ENCODE measurements around the gene RANGAP1. TPM values are rescaled to one million over a fixed set of nuclear protein-coding genes. Genes with fewer than 3 reads are reported as not detected.
A peak's percentile ranks its signal among the peaks of the same experiment; 100 is the strongest.

The RANGAP1 gene
- total and polyA plus RNA-seq, 2 donors, result 15.0 to 41.8 TPM

DNA sequence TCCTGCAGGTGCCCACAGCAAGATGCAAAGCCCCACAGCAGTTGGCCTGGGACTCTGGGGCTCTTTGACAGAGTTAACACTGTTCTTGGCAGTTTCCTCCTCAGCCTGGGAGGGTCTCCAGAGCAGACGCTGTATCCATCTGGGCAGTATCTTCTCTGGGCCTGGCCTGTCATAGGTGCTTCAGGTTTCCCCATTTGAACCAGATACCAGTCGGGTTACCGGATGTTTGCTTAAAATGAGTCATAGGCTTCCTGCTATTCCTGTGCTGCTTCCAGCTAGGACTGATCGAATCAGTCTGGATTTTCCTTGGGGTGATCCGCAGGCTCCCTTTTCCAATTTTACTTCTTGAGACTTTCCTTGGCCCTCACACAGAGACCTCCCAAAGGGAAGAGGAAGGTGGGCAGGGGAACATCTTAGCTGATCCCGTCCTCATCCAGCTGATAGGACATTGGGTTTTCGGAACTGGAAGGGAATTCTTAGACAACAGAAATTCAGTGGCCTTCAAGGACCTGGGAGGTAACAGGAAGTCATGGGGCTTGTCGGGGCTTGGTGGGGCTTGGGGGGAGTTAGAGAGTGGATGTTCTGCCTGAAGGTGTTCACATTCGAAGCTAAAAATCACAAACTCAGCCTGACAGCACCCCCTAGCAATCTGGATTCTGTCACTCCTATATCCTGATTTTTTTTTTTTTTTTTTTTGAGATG, 2.4 kb upstream of the RANGAP1 start:
- no peak for DNase-seq (ENCODE audit: extremely low spot score)
- H3K36me3 ChIP-seq (ENCODE audit: insufficient read depth), result no peaks in the 10 kb centered on the region
- 57% methylated on average over 9 of the region's 9 CpGs for whole genome bisulfite sequencing
- H3K4me3 ChIP-seq (ENCODE audit: low read depth, low read length), result no peak overlapping the region
- peak overlapping the region; percentile 64 for H3K27ac ChIP-seq (ENCODE audit: low read depth)
- H3K4me1 ChIP-seq (ENCODE audit: insufficient read depth), result no peaks in the 10 kb centered on the region

DNA sequence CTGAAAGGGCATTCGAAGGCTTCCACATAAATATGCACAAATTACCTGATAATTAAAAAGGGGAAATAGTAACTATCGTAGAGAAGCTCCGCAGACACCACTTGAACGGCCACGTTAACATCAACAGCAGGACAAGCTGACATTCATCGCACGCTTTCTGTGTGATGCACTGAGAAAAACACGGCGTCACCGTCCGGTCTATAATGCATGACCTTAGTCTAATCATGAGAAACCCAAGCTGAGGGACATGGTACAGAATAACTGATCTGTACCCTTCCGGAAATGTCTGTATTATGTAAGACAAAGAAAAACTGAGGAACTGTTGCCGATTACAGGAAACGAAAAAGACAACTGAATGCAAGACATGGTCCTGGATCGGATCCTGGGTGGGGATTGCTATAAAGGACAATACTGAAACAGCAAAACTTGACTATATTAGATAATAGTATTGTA, 678 bp upstream of the RANGAP1 start:
- Histone ChIP-seq H3K4me3 (ENCODE audit: low read depth, low read length) (peak overlapping the region; percentile 32), H3K27ac (ENCODE audit: low read depth) (no peak overlapping the region), H3K4me1 (ENCODE audit: insufficient read depth) (no peaks in the 10 kb centered on the region), H3K36me3 (ENCODE audit: insufficient read depth) (no peaks in the 10 kb centered on the region)
- 2% methylated on average over 15 of the region's 15 CpGs for WGBS
- DNase-seq (ENCODE audit: extremely low spot score), result no peak

DNA sequence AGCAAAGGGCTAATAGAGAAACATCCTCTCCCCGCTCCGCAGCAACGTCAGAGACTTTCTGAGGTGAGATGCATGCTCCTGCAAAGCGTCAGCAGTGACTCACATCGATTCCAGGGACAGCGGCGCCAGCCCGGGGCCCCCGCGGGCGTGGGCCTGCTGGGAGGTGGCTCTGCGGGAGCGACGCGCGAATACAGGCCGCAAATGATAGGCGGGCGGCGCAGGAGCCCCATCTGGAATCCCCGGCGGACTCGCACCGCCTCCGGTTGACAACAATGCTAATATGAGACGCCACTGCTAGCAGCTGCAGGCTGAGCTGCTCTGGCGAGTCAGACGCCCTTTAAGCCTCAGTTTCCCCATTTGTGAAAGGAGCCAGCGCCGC, 557 bp downstream of the RANGAP1 start:
- peak overlapping the region; percentile 75 for H3K27ac ChIP-seq (ENCODE audit: low read depth)
- H3K4me3 ChIP-seq (ENCODE audit: low read depth, low read length), result peak overlapping the region; percentile 78
- WGBS, result under 1% methylated on average over 30 of the region's 30 CpGs
- H3K4me1 ChIP-seq (ENCODE audit: insufficient read depth), result no peaks in the 10 kb centered on the region
- H3K36me3 ChIP-seq (ENCODE audit: insufficient read depth), result no peaks in the 10 kb centered on the region
- DNase-seq (ENCODE audit: extremely low spot score), result no peak

GRCh38 chr22:41284465-41284864, 1.5 kb downstream of the RANGAP1 start:
- WGBS, result 90% methylated on average over 10 of the region's 10 CpGs

GRCh38 chr22:41280854-41281253, 5.1 kb downstream of the RANGAP1 start:
- WGBS, result 90% methylated on average over 2 of the region's 2 CpGs
- Histone ChIP-seq H3K36me3 (ENCODE audit: insufficient read depth) (peaks cover 3% of the 10 kb centered on the region), H3K4me3 (ENCODE audit: low read depth, low read length) (no peak overlapping the region), H3K27ac (ENCODE audit: low read depth) (no peak overlapping the region), H3K4me1 (ENCODE audit: insufficient read depth) (no peaks in the 10 kb centered on the region)
- no peak for DNase-seq (ENCODE audit: extremely low spot score)

More at GRCh38 chr22:41284465-41284864, 1.5 kb downstream of the RANGAP1 start:
- H3K4me1 ChIP-seq (ENCODE audit: insufficient read depth), result no peaks in the 10 kb centered on the region
- no peak for DNase-seq (ENCODE audit: extremely low spot score)
- no peaks in the 10 kb centered on the region for H3K36me3 ChIP-seq (ENCODE audit: insufficient read depth)
- H3K4me3 ChIP-seq (ENCODE audit: low read depth, low read length), result no peak overlapping the region
- no peak overlapping the region for H3K27ac ChIP-seq (ENCODE audit: low read depth)

DNA sequence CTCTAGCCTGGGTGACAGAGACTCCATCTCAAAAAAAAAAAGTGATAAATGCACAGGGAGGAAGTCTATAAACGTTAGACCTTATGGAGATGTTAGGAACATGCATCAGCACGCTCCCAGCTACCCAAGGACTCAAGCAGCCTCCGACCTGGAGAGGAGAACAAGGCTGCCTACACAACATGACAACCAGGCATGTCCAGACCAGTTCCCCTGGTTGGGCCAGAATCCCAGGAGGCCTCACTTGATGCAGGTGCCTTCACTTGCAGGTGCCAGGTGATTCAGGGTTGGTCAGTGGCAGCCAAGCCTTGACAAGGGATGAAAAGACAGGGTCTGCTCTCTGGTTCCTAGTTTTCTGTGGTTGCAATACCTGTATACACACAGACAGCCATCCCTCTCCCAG, 5.9 kb downstream of the RANGAP1 start:
- no peak overlapping the region for H3K4me3 ChIP-seq (ENCODE audit: low read depth, low read length)
- DNase-seq (ENCODE audit: extremely low spot score), result peak; percentile 69
- WGBS, result 78% methylated on average over 3 of the region's 3 CpGs
- no peaks in the 10 kb centered on the region for H3K4me1 ChIP-seq (ENCODE audit: insufficient read depth)
- peaks cover 3% of the 10 kb centered on the region for H3K36me3 ChIP-seq (ENCODE audit: insufficient read depth)
- H3K27ac ChIP-seq (ENCODE audit: low read depth), result no peak overlapping the region

GRCh38 chr22:41274856-41275255, 11.1 kb downstream of the RANGAP1 start:
- no peak for DNase-seq (ENCODE audit: extremely low spot score)
- no peak overlapping the region for H3K27ac ChIP-seq (ENCODE audit: low read depth)
- H3K4me1 ChIP-seq (ENCODE audit: insufficient read depth), result no peaks in the 10 kb centered on the region
- no peak overlapping the region for H3K4me3 ChIP-seq (ENCODE audit: low read depth, low read length)
- peaks cover 14% of the 10 kb centered on the region for H3K36me3 ChIP-seq (ENCODE audit: insufficient read depth)
- 89% methylated on average over 4 of the region's 4 CpGs for WGBS

DNA sequence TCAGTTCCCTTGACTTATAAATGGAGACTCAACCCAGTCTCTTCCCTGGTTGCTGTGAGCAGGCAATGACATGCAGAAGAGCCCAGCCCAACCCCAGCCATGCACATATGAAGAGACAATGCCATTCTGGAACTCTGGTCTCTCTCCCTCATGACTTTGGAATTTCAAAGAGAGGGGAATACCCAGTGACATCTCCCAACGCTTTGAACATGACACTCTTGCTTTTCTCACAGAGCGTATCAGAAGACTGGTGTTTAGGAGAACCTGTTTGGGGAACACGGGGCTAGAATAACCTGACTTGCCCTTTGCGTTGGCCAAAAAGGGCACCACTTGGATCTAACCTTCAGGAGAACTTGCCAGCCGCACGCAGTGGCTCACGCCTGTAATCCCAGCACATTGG, 12.9 kb downstream of the RANGAP1 start:
- Histone ChIP-seq H3K27ac (ENCODE audit: low read depth) (no peak overlapping the region), H3K4me1 (ENCODE audit: insufficient read depth) (no peaks in the 10 kb centered on the region), H3K36me3 (ENCODE audit: insufficient read depth) (peaks cover 14% of the 10 kb centered on the region), H3K4me3 (ENCODE audit: low read depth, low read length) (no peak overlapping the region)
- WGBS, result 97% methylated on average over 7 of the region's 7 CpGs
- DNase-seq (ENCODE audit: extremely low spot score), result no peak

- Histone ChIP-seq H3K36me3 (ENCODE audit: insufficient read depth) (peaks cover 12% of the 10 kb centered on the region), H3K4me1 (ENCODE audit: insufficient read depth) (no peaks in the 10 kb centered on the region), H3K4me3 (ENCODE audit: low read depth, low read length) (no peak overlapping the region), H3K27ac (ENCODE audit: low read depth) (no peak overlapping the region)
- no peak for DNase-seq (ENCODE audit: extremely low spot score)
- 93% methylated on average over 9 of the region's 9 CpGs for WGBS
Measured at GRCh38 chr22:41271787-41272186, 14.2 kb downstream of the RANGAP1 start.

- Histone ChIP-seq H3K4me1 (ENCODE audit: insufficient read depth) (no peaks in the 10 kb centered on the region), H3K27ac (ENCODE audit: low read depth) (no peak overlapping the region), H3K36me3 (ENCODE audit: insufficient read depth) (peaks cover 13% of the 10 kb centered on the region), H3K4me3 (ENCODE audit: low read depth, low read length) (no peak overlapping the region)
- WGBS, result 98% methylated on average over 16 of the region's 16 CpGs
- DNase-seq (ENCODE audit: extremely low spot score), result no peak
Measured at GRCh38 chr22:41267958-41268357, 18.0 kb downstream of the RANGAP1 start.

- Histone ChIP-seq H3K27ac (ENCODE audit: low read depth) (no peak overlapping the region), H3K4me3 (ENCODE audit: low read depth, low read length) (no peak overlapping the region), H3K36me3 (ENCODE audit: insufficient read depth) (peaks cover 14% of the 10 kb centered on the region), H3K4me1 (ENCODE audit: insufficient read depth) (no peaks in the 10 kb centered on the region)
- DNase-seq (ENCODE audit: extremely low spot score), result no peak
- WGBS, result 93% methylated on average over 15 of the region's 15 CpGs
Measured at GRCh38 chr22:41264408-41264941, 21.5 kb downstream of the RANGAP1 start.

DNA sequence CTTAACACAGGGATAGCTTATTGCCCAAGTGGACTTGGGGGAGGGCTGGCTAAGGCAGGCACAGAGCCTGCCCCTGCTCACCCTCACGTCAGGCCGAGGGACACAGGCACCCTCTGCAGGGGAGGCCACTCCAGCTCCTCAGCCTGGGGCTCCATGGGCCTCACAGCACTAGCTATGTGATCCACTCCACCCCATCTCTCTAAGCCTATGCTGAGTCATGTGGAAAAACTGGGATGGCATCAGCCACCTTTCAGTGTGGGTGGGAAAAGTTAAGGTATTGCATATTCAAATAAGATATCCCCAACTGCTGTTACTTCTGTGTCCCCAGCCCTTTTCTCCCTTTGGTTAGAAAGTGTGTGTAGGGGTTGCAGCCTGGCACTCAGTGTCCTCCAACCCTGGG, 22.3 kb downstream of the RANGAP1 start:
- no peak for DNase-seq (ENCODE audit: extremely low spot score)
- WGBS, result 95% methylated on average over 2 of the region's 2 CpGs
- peaks cover 14% of the 10 kb centered on the region for H3K36me3 ChIP-seq (ENCODE audit: insufficient read depth)
- H3K4me3 ChIP-seq (ENCODE audit: low read depth, low read length), result no peak overlapping the region
- no peak overlapping the region for H3K27ac ChIP-seq (ENCODE audit: low read depth)
- H3K4me1 ChIP-seq (ENCODE audit: insufficient read depth), result no peaks in the 10 kb centered on the region

DNA sequence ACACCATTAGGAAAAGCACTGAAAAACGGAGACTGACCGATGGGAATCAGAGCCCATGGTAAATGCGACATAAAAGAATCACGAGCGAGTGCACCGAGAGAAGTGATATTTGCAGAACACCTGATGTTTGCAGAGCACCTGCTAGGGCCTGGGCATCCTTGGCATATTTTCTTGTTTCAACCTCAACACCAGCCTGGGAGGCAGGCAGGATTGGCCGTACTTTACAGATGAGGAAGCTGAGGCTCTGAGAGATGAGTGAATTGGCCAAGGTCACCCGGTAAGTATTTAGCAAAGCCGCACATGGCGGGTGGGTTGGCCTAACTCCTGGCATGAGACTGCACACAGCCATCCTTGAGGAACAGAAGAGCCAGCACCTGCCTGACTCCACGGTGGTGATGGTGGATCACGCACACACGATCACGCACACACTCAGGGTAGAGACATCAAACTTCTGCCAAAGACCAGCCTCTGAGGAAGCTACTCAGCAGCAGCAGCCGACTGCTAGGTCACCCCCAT, 23.7 kb downstream of the RANGAP1 start:
- 94% methylated on average over 15 of the region's 15 CpGs for WGBS
- Histone ChIP-seq H3K4me3 (ENCODE audit: low read depth, low read length) (no peak overlapping the region), H3K36me3 (ENCODE audit: insufficient read depth) (peaks cover 13% of the 10 kb centered on the region), H3K4me1 (ENCODE audit: insufficient read depth) (no peaks in the 10 kb centered on the region), H3K27ac (ENCODE audit: low read depth) (no peak overlapping the region)
- DNase-seq (ENCODE audit: extremely low spot score), result no peak

DNA sequence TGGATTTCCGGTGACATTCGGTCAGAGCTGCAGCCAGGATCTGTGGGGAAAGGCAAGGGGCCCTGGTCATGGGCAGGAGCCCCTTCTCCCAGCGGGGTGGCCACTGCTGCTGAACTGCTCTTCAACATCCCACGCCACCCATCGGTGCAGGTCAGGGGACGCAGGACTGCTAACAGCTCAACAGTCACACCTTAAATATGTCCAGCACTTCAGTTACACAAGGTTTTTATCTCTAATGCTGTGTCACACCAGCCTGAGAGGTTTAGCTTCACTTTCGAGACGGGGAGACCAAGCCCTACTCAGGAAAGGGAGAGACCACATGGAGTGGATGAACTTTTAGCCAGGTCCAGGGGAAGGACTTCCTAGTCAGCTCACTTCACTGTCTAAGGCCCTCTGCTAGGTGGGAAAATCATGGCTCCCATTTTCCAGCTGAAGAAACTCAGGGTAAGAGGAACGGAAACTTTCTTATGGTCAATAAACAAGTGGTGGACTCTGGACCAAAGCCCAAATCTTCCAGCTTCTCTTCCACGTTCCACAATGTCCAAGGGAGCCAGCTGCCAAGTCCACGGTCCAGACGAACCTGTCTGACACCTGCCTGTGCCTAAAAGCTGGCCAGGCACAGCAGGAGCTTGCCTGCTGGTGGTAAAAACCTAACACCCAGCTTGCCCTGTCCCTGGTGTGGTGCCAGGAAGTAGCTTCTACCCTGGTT, 24.3 kb downstream of the RANGAP1 start:
- no peak for DNase-seq (ENCODE audit: extremely low spot score)
- Histone ChIP-seq H3K36me3 (ENCODE audit: insufficient read depth) (peaks cover 13% of the 10 kb centered on the region), H3K27ac (ENCODE audit: low read depth) (no peak overlapping the region), H3K4me1 (ENCODE audit: insufficient read depth) (no peaks in the 10 kb centered on the region), H3K4me3 (ENCODE audit: low read depth, low read length) (no peak overlapping the region)
- 81% methylated on average over 12 of the region's 12 CpGs for WGBS

Data from urinary bladder (tissue), 4 donors.